Mammary epithelial cell (primary cell): ENCODE results near the gene ZBTB43.

ENCODE experiments used
- EZH2 ChIP-seq: IDR thresholded peaks from 2 replicates; pipeline ENCODE4 v1.6.1; 2012; ENCODE audit warnings: low read length, inconsistent platforms, borderline replicate concordance
- TF ChIP-seq, protein P1 (sequence below), 2 donors: IDR thresholded peaks in 1 of 2; conservative IDR thresholded peaks in 1 of 2; 2 replicates each; pipeline ENCODE4 v1.5.1; 2011 to 2012; ENCODE audit warnings: inconsistent platforms in 2 of 2, low read length in 2 of 2, mild to moderate bottlenecking in 2 of 2, control low read depth in 1 of 2, low read depth in 1 of 2; ENCODE audit not compliant: insufficient read depth in 1 of 2; ENCODE audit errors: extremely low read depth in 1 of 2

GRCh38 chr9:126844085-126844484 is 39.2 kb downstream of the ZBTB43 start:
- no peak for TF ChIP-seq EZH2
- TF ChIP-seq, protein P1, sequence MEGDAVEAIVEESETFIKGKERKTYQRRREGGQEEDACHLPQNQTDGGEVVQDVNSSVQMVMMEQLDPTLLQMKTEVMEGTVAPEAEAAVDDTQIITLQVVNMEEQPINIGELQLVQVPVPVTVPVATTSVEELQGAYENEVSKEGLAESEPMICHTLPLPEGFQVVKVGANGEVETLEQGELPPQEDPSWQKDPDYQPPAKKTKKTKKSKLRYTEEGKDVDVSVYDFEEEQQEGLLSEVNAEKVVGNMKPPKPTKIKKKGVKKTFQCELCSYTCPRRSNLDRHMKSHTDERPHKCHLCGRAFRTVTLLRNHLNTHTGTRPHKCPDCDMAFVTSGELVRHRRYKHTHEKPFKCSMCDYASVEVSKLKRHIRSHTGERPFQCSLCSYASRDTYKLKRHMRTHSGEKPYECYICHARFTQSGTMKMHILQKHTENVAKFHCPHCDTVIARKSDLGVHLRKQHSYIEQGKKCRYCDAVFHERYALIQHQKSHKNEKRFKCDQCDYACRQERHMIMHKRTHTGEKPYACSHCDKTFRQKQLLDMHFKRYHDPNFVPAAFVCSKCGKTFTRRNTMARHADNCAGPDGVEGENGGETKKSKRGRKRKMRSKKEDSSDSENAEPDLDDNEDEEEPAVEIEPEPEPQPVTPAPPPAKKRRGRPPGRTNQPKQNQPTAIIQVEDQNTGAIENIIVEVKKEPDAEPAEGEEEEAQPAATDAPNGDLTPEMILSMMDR (conservative IDR thresholded peaks at IDR 0.05 in 1 of 2, IDR thresholded peaks at IDR 0.05 in 1 of 2; ENCODE audit: extremely low read depth in 1 of 2, insufficient read depth in 1 of 2, low read depth in 1 of 2, low read length in 2 of 2), result no peak
